IMR-90 (cell line): ENCODE results near the gene CCDC184. TPM values are rescaled to one million over a fixed set of nuclear protein-coding genes. Genes with fewer than 3 reads are reported as not detected.

Experiments
- ATAC-seq: fragments of 200-7000 bp; cut with Tn5 transposase; 2 replicates; pipeline ENCODE4 v1.9.1; 2020; ENCODE audit warnings: low read depth, mild to moderate bottlenecking, moderate library complexity
- BruUV-seq: library from RNA; stranded (reverse); fragments of 400-500 nt; replicated peaks from 2 replicates; lab custom pipeline; 2021; lab: Mats Ljungman, UMichigan
- CTCF ChIA-PET: fragments of 300-600 bp; formaldehyde crosslinking; extraction: SDS; loops from one replicate; lab custom pipeline; 2021; ENCODE audit warnings: antibody characterized with exemption; lab: Yijun Ruan, JAX
- POLR2A ChIA-PET: fragments of 300-600 bp; sonication (Branson Sonifier 250); formaldehyde crosslinking; loops from one replicate; lab custom pipeline; 2022; ENCODE audit warnings: antibody characterized with exemption; ENCODE audit not compliant: unreplicated experiment; lab: Charles Lee
- DNase-seq: peaks from one replicate; pipeline ENCODE4 v3.0.0; 2013
- H2AFZ ChIP-seq: replicated peaks from 2 replicates; pipeline ENCODE3; 2013; ENCODE audit warnings: low read length, mild to moderate bottlenecking; ENCODE audit not compliant: poor library complexity
- H2AK5ac ChIP-seq: 2 replicates; pipeline ENCODE4 v1.6.1; 2013; ENCODE audit warnings: low read depth, low read length, inconsistent platforms
- H2AK9ac ChIP-seq: replicated peaks from 2 replicates; pipeline ENCODE3; 2013; ENCODE audit warnings: mild to moderate bottlenecking, low read depth, low read length, moderate library complexity; ENCODE audit not compliant: poor library complexity
- H2BK120ac ChIP-seq: 2 replicates; pipeline ENCODE4 v1.6.1; 2013; ENCODE audit warnings: low read depth, low read length, inconsistent platforms
- H2BK15ac ChIP-seq: 3 replicates; pipeline ENCODE4 v1.6.1; 2013; ENCODE audit warnings: low read depth, low read length, inconsistent platforms
- H2BK20ac ChIP-seq: 2 replicates; pipeline ENCODE4 v1.6.1; 2013; ENCODE audit warnings: low read depth, mild to moderate bottlenecking, inconsistent platforms, low read length, moderate library complexity
- H2BK5ac ChIP-seq: 2 replicates; pipeline ENCODE4 v1.6.1; 2013; ENCODE audit warnings: mild to moderate bottlenecking, low read depth, low read length, inconsistent platforms; ENCODE audit not compliant: poor library complexity, severe bottlenecking
- H3K14ac ChIP-seq: replicated peaks from 2 replicates; pipeline ENCODE4 v1.6.1; 2013; ENCODE audit warnings: low read depth, low read length, inconsistent platforms
- H3K18ac ChIP-seq: 2 replicates; pipeline ENCODE4 v1.6.1; 2013; ENCODE audit warnings: low read depth, low read length, control low read depth
- H3K23ac ChIP-seq: 2 replicates; pipeline ENCODE4 v1.6.1; 2013; ENCODE audit warnings: low read depth, low read length, inconsistent platforms
- H3K27ac ChIP-seq: 2 replicates; pipeline ENCODE4 v1.5.1; 2013; ENCODE audit warnings: mild to moderate bottlenecking, control low read depth, low read length; ENCODE audit not compliant: insufficient read depth
- H3K27me3 ChIP-seq: 2 replicates; pipeline ENCODE4 v1.6.1; 2013; ENCODE audit warnings: low read length; ENCODE audit not compliant: control insufficient read depth, insufficient read depth
- H3K36me3 ChIP-seq: 2 replicates; pipeline ENCODE4 v1.6.1; 2013; ENCODE audit warnings: low read length, mixed read lengths; ENCODE audit not compliant: control insufficient read depth, insufficient read depth
- H3K4ac ChIP-seq: 2 replicates; pipeline ENCODE4 v1.6.1; 2013; ENCODE audit warnings: low read depth, low read length, inconsistent platforms
- H3K4me1 ChIP-seq: 2 replicates; pipeline ENCODE4 v1.6.1; 2013; ENCODE audit warnings: low read length, mixed read lengths; ENCODE audit not compliant: control insufficient read depth, insufficient read depth
- H3K4me2 ChIP-seq: 2 replicates; pipeline ENCODE4 v1.6.1; 2013; ENCODE audit warnings: low read depth, mild to moderate bottlenecking, control low read depth, low read length, moderate library complexity
- H3K4me3 ChIP-seq: 2 replicates; pipeline ENCODE4 v1.5.1; 2013; ENCODE audit warnings: low read depth, mild to moderate bottlenecking, control low read depth, low read length, moderate library complexity; ENCODE audit not compliant: insufficient read depth
- H3K56ac ChIP-seq: 2 replicates; pipeline ENCODE4 v1.6.1; 2013; ENCODE audit warnings: low read length, inconsistent platforms; ENCODE audit not compliant: insufficient read depth; ENCODE audit errors: extremely low read depth
- H3K79me1 ChIP-seq, 2 experiments: 2 replicates each; pipeline ENCODE4 v1.6.1; 2013; ENCODE audit warnings: low read length in 2 of 2, inconsistent platforms in 1 of 2, low read depth in 1 of 2
- H3K9ac ChIP-seq: 2 replicates; pipeline ENCODE4 v1.6.1; 2013; ENCODE audit warnings: low read depth, low read length, control low read depth
- H3K9me1 ChIP-seq: 2 replicates; pipeline ENCODE4 v1.6.1; 2013; ENCODE audit warnings: low read length, inconsistent platforms; ENCODE audit not compliant: insufficient read depth
- H3K9me3 ChIP-seq: 2 replicates; pipeline ENCODE4 v1.6.1; 2013; ENCODE audit warnings: low read length; ENCODE audit not compliant: control insufficient read depth, insufficient read depth
- H4K20me1 ChIP-seq: 2 replicates; pipeline ENCODE4 v1.6.1; 2013; ENCODE audit warnings: low read length, inconsistent platforms; ENCODE audit not compliant: insufficient read depth
- H4K5ac ChIP-seq: 2 replicates; pipeline ENCODE4 v1.6.1; 2013; ENCODE audit warnings: mild to moderate bottlenecking, low read depth, low read length, control low read depth
- H4K8ac ChIP-seq, 2 experiments: 2 replicates each; pipeline ENCODE4 v1.6.1; 2013; ENCODE audit warnings: low read depth in 2 of 2, low read length in 2 of 2, control low read depth in 1 of 2, inconsistent platforms in 1 of 2
- H4K91ac ChIP-seq: 2 replicates; pipeline ENCODE4 v1.6.1; 2013; ENCODE audit warnings: low read depth, low read length, inconsistent platforms; ENCODE audit not compliant: insufficient read depth
- BHLHE40 ChIP-seq: fragments of 150-350 bp; IDR thresholded peaks from 2 replicates; pipeline ENCODE4 v1.6.1; 2016; ENCODE audit warnings: mild to moderate bottlenecking, low read depth, low read length
- CEBPB ChIP-seq: IDR thresholded peaks from 2 replicates; pipeline ENCODE4 v1.6.1; 2012; ENCODE audit warnings: low read depth, low read length, improper control_type of control experiment
- CHD1 ChIP-seq: IDR thresholded peaks from 2 replicates; pipeline ENCODE4 v1.6.1; 2012; ENCODE audit warnings: low read depth, low read length, improper control_type of control experiment
- FOS ChIP-seq: fragments of 150-350 bp; IDR thresholded peaks from 2 replicates; pipeline ENCODE4 v1.6.1; 2016; ENCODE audit warnings: low read depth, low read length
- MAFK ChIP-seq: IDR thresholded peaks from 2 replicates; pipeline ENCODE4 v1.6.1; 2012; ENCODE audit warnings: low read depth, low read length, improper control_type of control experiment
- MAZ ChIP-seq: IDR thresholded peaks from 2 replicates; pipeline ENCODE4 v1.6.1; 2012; ENCODE audit warnings: low read depth, mild to moderate bottlenecking, low read length, improper control_type of control experiment, moderate library complexity, borderline replicate concordance
- MXI1 ChIP-seq: IDR thresholded peaks from 2 replicates; pipeline ENCODE4 v1.6.1; 2012; ENCODE audit warnings: low read depth, mild to moderate bottlenecking, low read length, moderate library complexity, borderline replicate concordance
- NFE2L2 ChIP-seq: fragments of 150-350 bp; IDR thresholded peaks from 2 replicates; pipeline ENCODE4 v1.6.1; 2016; ENCODE audit warnings: low read depth, mild to moderate bottlenecking, low read length
- POLR2A ChIP-seq: IDR thresholded peaks from 2 replicates; pipeline ENCODE4 v1.6.1; 2012; ENCODE audit warnings: mild to moderate bottlenecking, low read depth, low read length
- RAD21 ChIP-seq: IDR thresholded peaks from 2 replicates; pipeline ENCODE4 v1.6.1; 2012; ENCODE audit warnings: low read length, improper control_type of control experiment
- RCOR1 ChIP-seq: IDR thresholded peaks from 2 replicates; pipeline ENCODE4 v1.6.1; 2012; ENCODE audit warnings: mild to moderate bottlenecking, low read length, improper control_type of control experiment; ENCODE audit not compliant: insufficient replicate concordance
- RFX5 ChIP-seq: IDR thresholded peaks from 2 replicates; pipeline ENCODE4 v1.8.0; 2012; ENCODE audit warnings: low read depth, mild to moderate bottlenecking, low read length, moderate library complexity
- SMC3 ChIP-seq: fragments of 150-350 bp; IDR thresholded peaks from 2 replicates; pipeline ENCODE4 v1.6.1; 2016; ENCODE audit warnings: low read depth, mild to moderate bottlenecking, antibody characterized with exemption, low read length, moderate library complexity
- WGBS, 2 experiments: methylation state at CpG; one replicate each; pipeline versions ENCODE4 v1.1.5 to v1.1.7; 2013; ENCODE audit warnings: missing lambda C conversion rate in 2 of 2; ENCODE audit not compliant: insufficient read length in 1 of 2; ENCODE audit errors: extremely low coverage in 2 of 2; 5-methylcytosine and 5-hydroxymethylcytosine counted together
- dilution Hi-C: fragments of 300-500 bp; cut with HindIII; formaldehyde crosslinking; loops from one replicate; pipeline ENCODE4 v1.14.3; 2018; ENCODE audit warnings: low sequenced_read_pairs; ENCODE audit not compliant: unreplicated experiment
- in situ Hi-C: fragments of 300-500 bp; cut with MboI; formaldehyde crosslinking; loops from 3 replicates; pipeline ENCODE4 v1.14.3; 2019; ENCODE audit warnings: low sequenced_read_pairs, inconsistent platforms, mixed read lengths
- intact Hi-C: fragments of 100-400 bp; cut with micrococcal nuclease; formaldehyde crosslinking; loops from 2 replicates; pipeline ENCODE4 v1.10.0; 2022
- polyA plus RNA-seq, 3 experiments: library from polyadenylated mRNA; depleted of rRNA; stranded (reverse); fragments of >200 nt; gene quantifications; 2 replicates each; pipeline ENCODE4 v1.2.3, GENCODE V29; 2012; ENCODE audit warnings: low replicate concordance in 1 of 3
- total RNA-seq: library from RNA; depleted of rRNA; stranded (reverse); fragments of >200 nt; gene quantifications from 2 replicates; pipeline ENCODE4 v1.2.3, GENCODE V29; 2012
- TF ChIP-seq, protein P1 (sequence below): fragments of 150-350 bp; IDR thresholded peaks from 2 replicates; pipeline ENCODE4 v1.6.1; 2016; ENCODE audit warnings: low read depth, mild to moderate bottlenecking, low read length, moderate library complexity, borderline replicate concordance
- TF ChIP-seq, protein P2 (sequence below): conservative IDR thresholded peaks from 2 replicates; pipeline ENCODE4 v1.5.1; 2012; ENCODE audit warnings: mild to moderate bottlenecking, low read depth, low read length, improper control_type of control experiment
- TF ChIP-seq, protein P3 (sequence below): fragments of 150-350 bp; IDR thresholded peaks from 2 replicates; pipeline ENCODE4 v1.6.1; 2017; ENCODE audit warnings: mild to moderate bottlenecking, antibody characterized with exemption, low read length, low read depth

Gene CCDC184
- total and polyA plus RNA-seq, 2 of the 4 experiments (the other 2 are of a cell fraction), result 0.18 to 0.22 TPM

DNA sequence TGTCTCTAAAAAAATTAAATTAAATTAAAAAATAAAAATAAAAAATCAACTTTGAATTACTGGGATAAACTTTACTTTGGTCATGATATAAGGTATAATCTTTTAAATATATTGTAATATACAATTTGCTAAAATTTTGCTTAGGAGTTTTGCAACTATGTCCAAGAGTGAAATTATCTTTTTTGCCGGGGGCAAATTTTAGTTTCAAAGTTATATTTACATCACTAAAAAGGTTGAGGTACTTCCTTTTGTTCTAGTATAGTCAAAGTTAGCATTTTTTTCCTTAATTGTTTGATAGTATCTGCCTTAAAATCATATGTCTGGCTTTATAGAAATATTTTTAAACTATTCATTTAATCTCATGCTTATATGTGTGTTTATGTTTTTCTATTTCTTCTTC, 37.3 kb downstream of the CCDC184 start:
- no peak overlapping the region for H2AFZ ChIP-seq
- no peak overlapping the region for H2BK15ac ChIP-seq
- H2BK5ac ChIP-seq, result no peak overlapping the region
- no peak overlapping the region for H3K23ac ChIP-seq
- DNase-seq, result no peak
- in situ Hi-C loops, result no loop called here
- H3K79me1 ChIP-seq, result no peaks in the 10 kb centered on the region
- no peak overlapping the region for H2AK5ac ChIP-seq
- no TSS peak for BruUV-seq
- H3K4me3 ChIP-seq, result no peak overlapping the region
- H2AK9ac ChIP-seq, result no peak overlapping the region
- no peak overlapping the region for H2BK20ac ChIP-seq
- H3K4me2 ChIP-seq, result no peak overlapping the region
- no peaks in the 10 kb centered on the region for H3K9me1 ChIP-seq
- H4K20me1 ChIP-seq, result no peaks in the 10 kb centered on the region
- no peaks in the 10 kb centered on the region for H3K9me3 ChIP-seq
- H3K18ac ChIP-seq, result no peak overlapping the region
- H3K14ac ChIP-seq, result no peak overlapping the region
- CTCF ChIA-PET, result no interaction called here
- no peak overlapping the region for H4K8ac ChIP-seq
- POLR2A ChIA-PET, result no interaction called here
- H4K91ac ChIP-seq, result no peak overlapping the region
- H3K9ac ChIP-seq, result no peak overlapping the region
- no peaks in the 10 kb centered on the region for H3K4me1 ChIP-seq
- intact Hi-C loops, result no loop called here
- no CpG with 5 or more reads among the region's 1 CpG for WGBS, 2 experiments
- dilution Hi-C loops, result no loop called here
- no peak overlapping the region for H4K5ac ChIP-seq
- TF ChIP-seq MAZ (no peak), RCOR1 (no peak), FOS (no peak), NFE2L2 (no peak), RFX5 (no peak), POLR2A (no peak), CEBPB (no peak), BHLHE40 (no peak), CHD1 (no peak), MXI1 (no peak), MAFK (no peak), SMC3 (no peak), RAD21 (no peak)
- TF ChIP-seq, protein P1, sequence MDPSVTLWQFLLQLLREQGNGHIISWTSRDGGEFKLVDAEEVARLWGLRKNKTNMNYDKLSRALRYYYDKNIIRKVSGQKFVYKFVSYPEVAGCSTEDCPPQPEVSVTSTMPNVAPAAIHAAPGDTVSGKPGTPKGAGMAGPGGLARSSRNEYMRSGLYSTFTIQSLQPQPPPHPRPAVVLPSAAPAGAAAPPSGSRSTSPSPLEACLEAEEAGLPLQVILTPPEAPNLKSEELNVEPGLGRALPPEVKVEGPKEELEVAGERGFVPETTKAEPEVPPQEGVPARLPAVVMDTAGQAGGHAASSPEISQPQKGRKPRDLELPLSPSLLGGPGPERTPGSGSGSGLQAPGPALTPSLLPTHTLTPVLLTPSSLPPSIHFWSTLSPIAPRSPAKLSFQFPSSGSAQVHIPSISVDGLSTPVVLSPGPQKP, result no peak
- TF ChIP-seq, protein P2, sequence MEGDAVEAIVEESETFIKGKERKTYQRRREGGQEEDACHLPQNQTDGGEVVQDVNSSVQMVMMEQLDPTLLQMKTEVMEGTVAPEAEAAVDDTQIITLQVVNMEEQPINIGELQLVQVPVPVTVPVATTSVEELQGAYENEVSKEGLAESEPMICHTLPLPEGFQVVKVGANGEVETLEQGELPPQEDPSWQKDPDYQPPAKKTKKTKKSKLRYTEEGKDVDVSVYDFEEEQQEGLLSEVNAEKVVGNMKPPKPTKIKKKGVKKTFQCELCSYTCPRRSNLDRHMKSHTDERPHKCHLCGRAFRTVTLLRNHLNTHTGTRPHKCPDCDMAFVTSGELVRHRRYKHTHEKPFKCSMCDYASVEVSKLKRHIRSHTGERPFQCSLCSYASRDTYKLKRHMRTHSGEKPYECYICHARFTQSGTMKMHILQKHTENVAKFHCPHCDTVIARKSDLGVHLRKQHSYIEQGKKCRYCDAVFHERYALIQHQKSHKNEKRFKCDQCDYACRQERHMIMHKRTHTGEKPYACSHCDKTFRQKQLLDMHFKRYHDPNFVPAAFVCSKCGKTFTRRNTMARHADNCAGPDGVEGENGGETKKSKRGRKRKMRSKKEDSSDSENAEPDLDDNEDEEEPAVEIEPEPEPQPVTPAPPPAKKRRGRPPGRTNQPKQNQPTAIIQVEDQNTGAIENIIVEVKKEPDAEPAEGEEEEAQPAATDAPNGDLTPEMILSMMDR, result no peak
- TF ChIP-seq, protein P3, sequence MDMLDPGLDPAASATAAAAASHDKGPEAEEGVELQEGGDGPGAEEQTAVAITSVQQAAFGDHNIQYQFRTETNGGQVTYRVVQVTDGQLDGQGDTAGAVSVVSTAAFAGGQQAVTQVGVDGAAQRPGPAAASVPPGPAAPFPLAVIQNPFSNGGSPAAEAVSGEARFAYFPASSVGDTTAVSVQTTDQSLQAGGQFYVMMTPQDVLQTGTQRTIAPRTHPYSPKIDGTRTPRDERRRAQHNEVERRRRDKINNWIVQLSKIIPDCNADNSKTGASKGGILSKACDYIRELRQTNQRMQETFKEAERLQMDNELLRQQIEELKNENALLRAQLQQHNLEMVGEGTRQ, result no peak
- ATAC-seq, result no peak
- no peak overlapping the region for H3K56ac ChIP-seq
- H2BK120ac ChIP-seq, result no peak overlapping the region
- no peaks in the 10 kb centered on the region for H3K36me3 ChIP-seq
- peaks cover 7% of the 10 kb centered on the region; the same call in 1 of the 2 replicates for H3K27me3 ChIP-seq
- no peak overlapping the region for H3K27ac ChIP-seq
- no peak overlapping the region for H3K4ac ChIP-seq
